ENCODE measurements around the gene WDR5.

WDR5 gene

DNA sequence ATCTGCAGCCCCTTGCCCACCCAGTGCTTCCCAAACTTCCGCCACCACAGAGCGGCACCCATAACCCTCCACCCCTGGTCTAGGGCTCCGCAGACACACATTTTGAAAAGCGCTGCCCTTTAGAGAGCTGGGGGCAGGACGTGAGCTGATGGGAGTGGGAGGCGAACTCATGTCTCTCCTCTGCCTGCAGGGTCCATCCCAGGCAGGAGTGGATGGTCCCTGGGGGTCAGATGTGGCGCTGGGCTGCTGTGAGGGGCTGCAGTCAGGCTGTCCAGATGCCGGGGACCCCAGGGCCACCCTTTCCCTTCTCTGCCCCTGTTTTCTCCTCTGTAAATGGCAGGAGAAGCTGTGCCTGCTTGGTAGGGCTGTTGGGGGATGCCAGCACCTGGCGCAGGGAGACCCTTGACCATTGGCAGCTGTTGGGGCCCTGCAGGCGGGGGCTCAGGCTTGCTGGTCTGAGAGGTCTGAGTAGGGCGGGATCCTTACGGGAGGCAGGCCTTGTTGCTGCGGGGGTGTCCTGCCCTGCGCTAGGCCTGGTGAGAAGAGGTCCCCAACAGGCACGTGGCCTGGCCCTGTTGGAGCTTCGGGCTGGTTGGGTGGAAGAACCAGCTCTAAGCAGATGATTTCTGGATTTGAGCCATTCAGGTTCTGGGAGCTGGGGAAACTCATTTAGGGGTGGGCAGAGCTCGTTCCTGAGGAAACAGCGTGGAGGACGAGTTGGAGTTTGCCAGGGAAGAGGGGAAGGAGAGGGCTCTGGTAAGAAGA is 38.8 kb downstream of the WDR5 start:
- DNase-seq, result no peak

DNA sequence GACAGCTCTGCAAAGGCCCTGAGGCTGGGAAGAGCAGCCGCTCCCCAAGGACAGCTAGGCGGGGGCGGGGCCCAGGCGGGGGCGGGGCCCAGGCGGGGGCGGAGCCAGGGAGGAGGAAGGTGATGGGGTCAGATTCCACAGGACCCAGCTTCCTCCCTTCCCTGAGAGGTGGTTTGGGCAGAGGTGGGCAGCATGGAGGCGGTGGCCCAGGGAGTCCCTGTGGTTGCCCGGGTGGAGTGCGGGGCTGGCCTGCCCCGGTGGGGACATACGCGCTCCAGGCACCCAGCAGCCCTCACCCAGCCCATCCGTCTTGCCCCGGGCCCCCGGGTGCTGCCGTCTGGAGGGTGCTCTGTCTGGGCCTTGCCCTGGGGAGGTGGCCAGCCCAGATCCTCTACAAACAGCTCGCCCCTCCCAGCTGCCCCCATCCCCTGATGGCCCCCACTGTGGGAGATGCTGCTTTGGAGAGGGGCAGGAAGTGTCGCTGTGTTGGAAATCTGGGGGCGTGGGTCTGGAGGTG is 39.5 kb downstream of the WDR5 start:
- no peak for DNase-seq

- DNase-seq, result no peak
These were observed 40.1 kb downstream of the WDR5 start for GRCh38 chr9:134175808-134176598.

GRCh38 chr9:134176599-134176968 is 40.7 kb downstream of the WDR5 start:
- no peak for DNase-seq

DNA sequence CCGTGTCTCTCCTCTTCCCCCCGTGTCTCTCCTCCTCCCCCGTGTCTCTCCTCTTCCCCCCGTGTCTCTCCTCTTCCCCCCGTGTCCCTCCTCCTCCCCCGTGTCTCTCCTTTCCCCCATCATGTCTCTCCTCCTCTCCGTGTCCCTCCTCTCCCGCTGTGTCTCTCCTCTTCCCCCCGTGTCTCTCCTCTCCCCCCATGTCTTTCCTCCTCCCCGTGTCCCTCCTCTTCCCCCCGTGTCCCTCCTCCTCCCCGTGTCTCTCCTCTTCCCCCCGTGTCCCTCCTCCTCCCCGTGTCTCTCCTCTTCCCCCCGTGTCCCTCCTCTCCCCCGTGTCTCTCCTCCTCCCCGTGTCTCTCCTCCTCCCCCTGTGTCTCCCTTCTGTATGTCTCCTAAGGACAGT is 41.3 kb downstream of the WDR5 start:
- no peak for DNase-seq

DNA sequence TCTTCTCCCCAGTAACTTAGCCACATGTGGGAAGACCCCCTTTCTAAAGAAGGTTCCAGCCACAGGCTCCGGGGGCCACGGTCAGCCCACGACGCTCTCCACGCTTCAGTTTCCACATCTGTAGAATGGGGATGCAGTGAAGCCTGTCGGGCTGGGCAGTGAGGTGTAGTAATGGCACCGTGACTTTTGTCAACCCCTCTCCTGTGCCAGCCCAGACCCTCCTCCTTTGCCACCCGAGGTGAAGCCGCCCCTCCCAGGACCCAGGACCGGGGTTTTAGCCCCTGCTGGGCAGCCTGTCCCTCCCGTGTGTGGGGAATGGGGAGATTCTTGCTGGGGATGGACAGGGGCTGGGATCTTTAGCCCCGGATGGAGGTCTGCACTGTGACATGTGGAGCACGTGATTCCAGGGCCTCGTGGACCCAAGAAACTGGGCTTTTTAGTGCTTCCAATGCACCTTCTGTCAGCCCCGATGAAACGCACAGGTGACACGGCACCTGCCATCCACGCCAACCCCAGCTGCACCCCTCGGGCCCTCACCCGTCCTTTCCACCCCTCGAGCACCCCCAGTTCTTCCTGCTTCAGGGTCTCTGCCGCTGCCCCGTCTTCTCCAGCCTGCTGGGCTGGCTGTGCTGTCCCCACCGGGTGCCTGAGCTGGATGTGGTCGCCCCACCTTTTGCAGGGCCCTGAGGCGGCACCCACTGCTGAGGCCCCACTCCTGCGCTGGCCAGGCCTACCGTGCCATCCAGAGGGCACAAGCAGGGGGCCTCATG is 41.9 kb downstream of the WDR5 start:
- DNase-seq, result no peak

GRCh38 chr9:134178394-134178767 is 42.5 kb downstream of the WDR5 start:
- no peak for DNase-seq

DNA sequence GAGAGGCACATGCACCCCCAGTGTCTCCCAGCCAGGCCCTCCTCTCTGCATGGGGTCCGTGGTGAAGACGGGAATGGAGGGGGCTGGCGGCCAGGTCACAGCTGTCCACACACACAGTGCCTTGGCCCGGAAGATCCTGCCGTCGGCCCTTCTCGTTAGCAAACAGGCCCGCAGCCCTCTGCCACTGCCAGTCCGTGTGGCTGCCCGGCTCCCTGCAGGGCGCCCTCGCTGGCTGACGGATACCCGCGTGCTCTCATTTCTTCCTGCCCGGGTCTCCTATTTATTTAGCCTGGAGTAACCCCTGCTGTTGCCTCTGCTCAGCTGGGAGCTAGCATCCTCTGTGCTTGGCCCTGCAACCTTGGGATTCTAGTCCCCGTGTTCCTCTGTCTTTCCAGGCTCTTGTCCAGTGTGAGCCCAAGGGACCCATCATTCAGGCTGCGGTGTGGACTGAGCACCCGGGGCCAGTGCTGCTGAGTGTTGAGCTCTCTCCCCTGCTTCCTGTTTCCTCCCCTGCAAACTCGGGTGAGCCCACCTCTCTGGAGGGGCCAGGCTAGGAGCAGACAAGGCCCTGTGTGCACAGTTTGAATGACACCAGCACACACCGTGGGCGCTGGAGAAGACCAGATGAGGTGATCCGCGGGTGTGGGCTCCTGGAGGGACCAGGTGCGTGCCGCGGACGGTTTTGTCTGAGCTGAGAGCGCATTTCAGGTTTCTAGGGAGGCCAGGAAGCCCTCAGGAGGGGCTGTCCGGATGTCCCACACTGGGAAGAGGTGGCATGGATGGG is 43.1 kb downstream of the WDR5 start:
- DNase-seq, result no peak

DNA sequence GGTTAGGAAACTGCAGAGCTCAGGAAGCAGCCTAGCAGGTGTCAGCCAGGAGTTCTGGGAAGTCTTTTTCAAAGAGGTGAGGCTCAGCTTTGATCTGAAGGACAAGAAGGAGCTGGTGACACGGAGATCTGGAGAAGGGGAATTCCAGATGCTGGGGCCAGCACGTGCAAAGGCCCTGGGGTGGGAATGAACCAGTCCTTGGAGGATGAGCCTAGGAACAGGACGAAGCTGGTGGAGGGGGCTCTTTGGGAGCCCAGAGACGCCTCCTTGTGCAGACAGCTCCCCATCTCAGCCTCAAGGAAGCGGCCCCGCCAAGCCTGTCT is 43.7 kb downstream of the WDR5 start:
- DNase-seq, result no peak

DNA sequence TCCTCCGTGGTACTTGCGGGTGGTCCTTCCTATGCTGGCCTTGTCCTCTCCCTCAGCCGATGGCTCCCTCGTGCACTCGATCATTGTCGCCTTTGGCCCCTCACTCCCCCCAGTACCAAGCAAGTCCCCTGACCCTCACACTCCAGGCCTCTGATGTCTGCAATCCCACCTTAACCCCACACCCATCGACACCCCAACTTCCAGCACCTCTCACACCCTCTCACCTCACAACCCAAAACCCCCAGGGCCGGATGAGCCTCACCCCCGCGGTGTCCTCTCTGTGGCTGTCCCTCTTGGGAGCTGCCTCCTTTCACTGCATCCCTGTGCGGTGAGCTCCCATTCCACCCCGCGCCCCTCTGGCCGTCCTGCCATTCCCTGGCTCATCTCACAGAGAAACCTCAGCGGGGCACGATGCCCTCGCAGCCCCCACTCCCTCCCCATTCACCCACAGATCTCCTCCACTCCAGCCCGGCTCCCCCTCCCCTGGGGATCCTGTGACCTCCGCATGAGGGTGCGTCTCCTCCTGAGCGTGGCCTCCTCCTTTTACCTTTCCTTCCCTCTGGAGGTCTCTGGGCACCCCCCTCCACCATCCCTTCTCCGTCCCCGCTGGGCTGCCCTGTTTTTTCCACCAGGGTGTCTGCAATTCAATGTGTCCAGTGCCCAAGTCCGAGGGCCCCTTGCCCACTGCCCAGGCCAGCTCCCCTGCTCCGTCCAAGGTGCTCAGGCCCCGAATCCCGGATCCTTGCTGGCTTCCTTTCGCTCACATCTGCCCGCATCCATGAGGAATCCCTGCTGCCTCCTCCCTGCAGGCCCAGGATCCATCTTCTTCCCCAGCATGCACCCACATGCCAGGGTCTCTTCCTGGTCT is 44.3 kb downstream of the WDR5 start:
- DNase-seq, result no peak

GRCh38 chr9:134180786-134181647 is 45.1 kb downstream of the WDR5 start:
- no peak for DNase-seq

DNA sequence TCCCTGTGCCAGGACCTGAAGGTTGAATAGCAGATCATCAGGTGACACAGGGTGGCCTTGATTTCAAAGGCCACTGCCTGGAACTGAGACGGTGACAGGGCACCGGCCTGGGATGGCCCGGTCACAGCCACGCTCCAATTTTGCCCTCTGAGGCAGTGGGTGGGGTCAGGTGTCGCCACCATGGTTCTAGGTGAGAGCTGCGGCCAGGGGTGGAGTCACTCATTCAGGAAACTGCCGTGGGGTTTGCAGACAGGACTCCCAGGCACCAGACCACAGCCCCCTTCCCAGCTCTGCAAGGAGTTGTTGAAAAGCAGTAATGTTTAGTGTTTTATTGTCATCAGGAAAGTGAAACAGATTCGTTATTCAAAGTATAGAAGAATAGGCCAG is 45.8 kb downstream of the WDR5 start:
- no peak for DNase-seq

DNA sequence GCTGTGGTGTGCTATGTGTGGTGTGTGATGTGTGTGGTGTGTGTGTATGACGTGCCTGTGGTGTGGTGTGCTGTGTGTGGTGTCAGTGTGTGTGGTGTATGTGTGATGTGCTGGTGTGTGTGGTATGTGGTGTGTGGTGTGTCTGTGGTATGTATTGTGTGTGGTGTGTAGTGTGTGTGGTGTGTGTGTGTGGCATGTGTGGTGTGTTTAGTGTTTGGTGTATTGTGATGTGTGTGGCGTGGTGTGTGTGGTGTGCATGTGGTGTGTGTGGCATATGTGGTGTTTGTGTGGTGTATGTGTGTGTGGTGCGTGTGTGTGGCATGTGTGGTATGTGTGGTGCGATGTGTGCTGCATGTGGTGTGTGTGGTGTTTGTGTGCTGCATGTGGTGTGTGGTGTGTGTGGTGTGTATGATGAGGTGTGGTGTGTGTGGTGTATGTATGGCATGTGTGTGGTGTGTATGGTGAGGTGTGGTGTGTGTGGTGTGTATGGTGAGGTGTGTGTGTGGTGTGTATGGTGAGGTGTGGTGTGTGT is 46.7 kb downstream of the WDR5 start:
- no peak for DNase-seq

DNA sequence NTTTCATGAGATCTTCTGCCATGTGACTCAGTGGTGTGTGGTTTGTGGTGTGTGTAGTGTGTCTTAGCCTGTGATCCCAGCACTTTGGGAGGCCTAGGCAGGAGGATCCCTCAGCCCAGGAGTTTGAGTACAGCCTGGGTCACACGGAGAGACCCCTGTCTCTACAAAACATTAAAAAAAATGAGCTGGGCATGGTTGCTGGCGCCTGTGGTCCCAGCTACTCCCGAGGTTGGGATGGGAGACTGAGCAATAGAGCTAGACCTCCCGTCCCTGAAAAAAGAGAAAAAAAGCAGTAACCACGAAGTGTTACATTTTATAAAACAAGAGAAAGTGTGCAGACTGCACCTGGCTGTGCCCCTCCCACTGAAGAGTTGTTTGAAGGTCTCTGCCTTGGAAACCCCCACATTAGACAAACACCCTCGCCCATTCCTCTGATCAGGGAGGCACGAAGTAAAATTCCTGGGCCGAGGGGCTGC is 49.7 kb downstream of the WDR5 start:
- no peak for DNase-seq

GRCh38 chr9:134186471-134187109 is 50.7 kb downstream of the WDR5 start:
- DNase-seq, result no peak

DNA sequence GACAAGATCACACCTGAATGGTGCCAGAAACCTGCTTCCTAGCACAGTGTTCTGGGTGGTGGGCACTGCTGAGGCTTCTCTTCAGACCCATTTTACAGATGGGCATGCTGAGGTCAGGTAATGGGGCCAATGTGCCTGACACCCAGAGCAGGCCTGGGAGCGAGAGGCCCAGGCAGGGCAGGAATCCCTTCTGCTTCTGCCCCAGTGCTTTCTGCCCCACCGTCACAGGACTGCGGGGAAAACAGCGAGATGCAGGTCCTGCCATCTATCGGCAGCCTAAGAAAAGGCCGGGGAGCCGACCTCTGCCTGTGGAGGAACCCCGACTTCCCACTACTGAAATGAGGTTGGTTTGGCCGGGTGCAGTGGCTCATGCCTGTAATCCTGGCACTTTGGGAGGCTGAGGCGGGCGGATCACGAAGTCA is 51.2 kb downstream of the WDR5 start:
- DNase-seq, result no peak

DNA sequence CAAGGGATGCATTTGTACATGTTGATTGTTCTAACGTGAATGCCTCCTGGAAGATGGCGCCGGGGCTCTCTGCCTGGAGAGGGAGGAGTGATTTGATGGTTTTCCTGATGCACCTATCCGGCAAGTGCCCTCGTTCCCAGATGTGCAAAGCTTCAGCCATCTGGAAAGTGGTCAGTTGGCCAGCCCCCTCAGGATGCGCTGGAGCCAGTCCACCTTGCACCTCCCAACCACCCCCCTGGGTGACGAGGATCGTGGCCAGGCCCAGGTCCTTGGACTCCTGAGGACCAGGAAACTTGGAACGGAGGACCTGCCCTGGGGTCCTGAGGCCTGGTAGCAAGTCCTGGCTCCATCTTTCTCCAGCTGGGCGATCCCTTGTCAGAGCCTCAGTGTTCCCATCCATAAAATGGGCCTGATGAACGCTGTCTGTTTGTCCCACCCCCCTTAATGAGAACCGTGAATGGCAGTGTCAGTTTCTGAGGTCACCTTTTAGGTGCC is 52.1 kb downstream of the WDR5 start:
- DNase-seq, result no peak

DNA sequence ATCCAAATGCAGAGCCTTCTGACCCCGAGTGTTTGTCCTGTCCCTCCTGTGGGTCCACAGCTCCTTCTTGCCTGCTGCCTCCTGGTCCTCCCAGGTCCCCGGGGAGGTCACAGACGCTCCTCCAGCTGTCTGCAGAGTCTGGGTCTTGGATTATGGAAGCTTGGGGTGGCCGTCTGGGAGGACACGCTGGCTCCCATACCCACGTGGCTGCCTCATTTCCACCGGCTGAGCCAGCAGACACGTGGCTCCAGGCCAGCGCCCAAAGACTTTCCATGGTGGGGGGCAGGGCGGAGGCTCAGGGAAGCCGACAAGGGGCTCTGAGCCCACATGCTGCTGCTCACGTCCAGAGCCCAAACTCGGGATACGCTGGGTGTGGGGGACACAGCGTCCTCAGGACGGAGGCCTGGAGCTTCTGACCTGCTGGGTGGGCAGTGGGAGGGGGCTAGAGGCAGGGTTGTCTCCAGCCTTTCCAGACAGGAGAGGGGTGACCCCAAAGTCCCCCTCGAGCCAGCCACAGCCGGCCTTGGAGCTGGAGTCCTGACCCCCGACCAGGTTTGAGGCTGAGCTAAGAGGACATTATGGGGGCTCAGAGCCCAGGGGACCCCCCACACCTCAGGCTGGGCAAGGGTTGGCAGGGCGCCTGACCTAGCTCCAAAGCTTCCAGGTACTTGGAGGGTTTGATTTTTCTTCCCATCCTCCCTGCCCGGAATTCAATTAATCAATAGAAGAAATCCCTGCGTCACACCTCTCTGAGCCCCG is 52.7 kb downstream of the WDR5 start:
- DNase-seq, result no peak

DNA sequence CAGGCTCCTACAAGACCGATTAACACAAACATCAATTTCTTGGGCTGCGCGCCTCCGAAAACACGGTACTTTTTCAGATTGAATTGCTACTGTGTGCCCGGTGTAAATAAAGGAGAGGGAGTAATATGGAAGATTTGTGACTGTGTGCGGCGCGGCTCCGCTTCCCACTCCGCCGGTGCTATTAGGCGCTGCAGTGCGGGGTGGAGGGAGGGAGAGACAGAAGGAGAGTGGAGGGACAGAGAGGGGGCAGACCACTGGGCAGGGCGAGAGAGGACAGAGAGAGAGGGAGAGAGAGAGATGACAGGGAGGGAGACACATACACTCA is 53.2 kb downstream of the WDR5 start:
- DNase-seq, result no peak

Measured in activated T-cell treated with anti-CD3 and anti-CD28 coated beads, Interleukin-2, amount 50 U/mL, for 1 hour (primary cell).